HTR-8/SVneo (cell line): ENCODE data around the gene CHD3.

Experiments used
- DNase-seq: peaks from one replicate; pipeline ENCODE4 v3.0.0; 2011; ENCODE audit warnings: low spot score, mixed read lengths; ENCODE audit not compliant: insufficient read length
- FAIRE-seq: peaks from 2 replicates; lab custom pipeline; 2011; peaks lifted over from hg19 to GRCh38; lab: Jason Lieb, UNC

Gene CHD3

GRCh38 chr17:7887482-7888183 lies 956 bp upstream of the CHD3 start:
- DNase-seq (peak; percentile 92), FAIRE-seq (peak; percentile 97)

GRCh38 chr17:7889166-7889955 lies 772 bp downstream of the CHD3 start:
- FAIRE-seq (peak; percentile 95), DNase-seq (peak; percentile 93)

- no peak for FAIRE-seq
- DNase-seq = no peak
Observed at GRCh38 chr17:7893187-7893880, 4.7 kb downstream of the CHD3 start.

- FAIRE-seq (no peak), DNase-seq (no peak)
Observed at GRCh38 chr17:7894226-7894625, 5.6 kb downstream of the CHD3 start.

- DNase-seq = no peak
- FAIRE-seq = no peak
Observed at GRCh38 chr17:7894866-7895265, 6.3 kb downstream of the CHD3 start.

GRCh38 chr17:7897090-7897489 lies 8.5 kb downstream of the CHD3 start:
- peak; percentile 40 for FAIRE-seq

GRCh38 chr17:7897773-7898172 lies 9.2 kb downstream of the CHD3 start:
- peak; percentile 59 for FAIRE-seq
- peak; percentile 46 for DNase-seq

More at GRCh38 chr17:7897090-7897489, 8.5 kb downstream of the CHD3 start:
- DNase-seq = no peak

GRCh38 chr17:7903154-7904103 lies 14.8 kb downstream of the CHD3 start:
- DNase-seq (no peak), FAIRE-seq (peak; percentile 40)

GRCh38 chr17:7909089-7909488 lies 20.5 kb downstream of the CHD3 start:
- FAIRE-seq (no peak), DNase-seq (no peak)

GRCh38 chr17:7910281-7910680 lies 21.7 kb downstream of the CHD3 start:
- DNase-seq = no peak
- no peak for FAIRE-seq

- DNase-seq = no peak
- no peak for FAIRE-seq
Observed at GRCh38 chr17:7910711-7911110, 22.1 kb downstream of the CHD3 start.

- DNase-seq (no peak), FAIRE-seq (no peak)
Observed at GRCh38 chr17:7911116-7911515, 22.5 kb downstream of the CHD3 start.

GRCh38 chr17:7912927-7913524 lies 24.4 kb downstream of the CHD3 start:
- peak; percentile 63 for DNase-seq

GRCh38 chr17:7915179-7915610 lies 26.6 kb downstream of the CHD3 start:
- DNase-seq = no peak
- peak; percentile 42 for FAIRE-seq

More at GRCh38 chr17:7912927-7913524, 24.4 kb downstream of the CHD3 start:
- peak; percentile 4 for FAIRE-seq

- FAIRE-seq (peak; percentile 97), DNase-seq (peak; percentile 84)
Observed at GRCh38 chr17:7915611-7916384, 27.2 kb downstream of the CHD3 start, which contains the start of gene RNF227. RNF227 (minus strand) TSS chr17:7916289; CDS start chr17:7916195, 94 bp downstream.

- no peak for DNase-seq
- FAIRE-seq = no peak
Observed at GRCh38 chr17:7916385-7916682, 27.7 kb downstream of the CHD3 start.

- FAIRE-seq = no peak
Observed at GRCh38 chr17:7916808-7917207, 28.2 kb downstream of the CHD3 start.

GRCh38 chr17:7922269-7922844 lies 33.8 kb downstream of the CHD3 start:
- FAIRE-seq (no peak), DNase-seq (no peak)

More at GRCh38 chr17:7916808-7917207, 28.2 kb downstream of the CHD3 start:
- peak; percentile 21 for DNase-seq
